ENCODE measurements around the gene CBLC.

CBLC gene, protein sequence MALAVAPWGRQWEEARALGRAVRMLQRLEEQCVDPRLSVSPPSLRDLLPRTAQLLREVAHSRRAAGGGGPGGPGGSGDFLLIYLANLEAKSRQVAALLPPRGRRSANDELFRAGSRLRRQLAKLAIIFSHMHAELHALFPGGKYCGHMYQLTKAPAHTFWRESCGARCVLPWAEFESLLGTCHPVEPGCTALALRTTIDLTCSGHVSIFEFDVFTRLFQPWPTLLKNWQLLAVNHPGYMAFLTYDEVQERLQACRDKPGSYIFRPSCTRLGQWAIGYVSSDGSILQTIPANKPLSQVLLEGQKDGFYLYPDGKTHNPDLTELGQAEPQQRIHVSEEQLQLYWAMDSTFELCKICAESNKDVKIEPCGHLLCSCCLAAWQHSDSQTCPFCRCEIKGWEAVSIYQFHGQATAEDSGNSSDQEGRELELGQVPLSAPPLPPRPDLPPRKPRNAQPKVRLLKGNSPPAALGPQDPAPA

DNA sequence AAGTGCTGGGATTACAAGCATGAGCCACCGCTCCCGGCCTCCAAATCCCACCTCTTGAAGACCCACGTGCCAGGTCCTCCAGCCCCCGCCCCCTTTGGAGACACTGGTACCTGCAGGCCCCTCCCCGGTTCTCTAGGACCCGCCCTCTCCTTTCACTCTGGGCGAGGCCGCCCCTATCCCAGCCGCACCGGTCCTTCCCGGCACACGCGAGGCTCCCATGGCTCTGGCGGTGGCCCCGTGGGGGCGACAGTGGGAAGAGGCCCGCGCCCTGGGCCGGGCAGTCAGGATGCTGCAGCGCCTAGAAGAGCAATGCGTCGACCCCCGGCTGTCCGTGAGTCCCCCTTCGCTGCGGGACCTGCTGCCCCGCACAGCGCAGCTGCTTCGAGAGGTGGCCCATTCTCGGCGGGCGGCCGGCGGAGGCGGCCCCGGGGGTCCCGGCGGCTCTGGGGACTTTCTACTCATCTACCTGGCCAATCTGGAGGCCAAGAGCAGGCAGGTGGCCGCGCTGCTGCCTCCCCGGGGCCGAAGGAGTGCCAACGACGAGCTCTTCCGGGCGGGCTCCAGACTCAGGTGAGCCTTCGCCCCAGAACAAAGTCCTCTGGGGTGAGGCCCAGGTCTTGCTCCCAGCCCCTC is at the start of gene CBLC:
Gene CBLC (plus strand): TSS at position 176 of the 633 bp plus-strand sequence. CDS start 42 bp downstream, at position 218.
- no peaks in the 10 kb centered on the region for H3K4me1 Mint-ChIP-seq
- peak; percentile 39 for ATAC-seq
- H3K27ac Mint-ChIP-seq: no peak within 1 kb of the TSS
- no peaks in the 10 kb centered on the region for H3K36me3 Mint-ChIP-seq
- peaks cover 19% of the 10 kb centered on the region for H3K27me3 Mint-ChIP-seq
- H3K9me3 Mint-ChIP-seq: no peaks in the 10 kb centered on the region
- no peak within 1 kb of the TSS for H3K4me3 Mint-ChIP-seq

DNA sequence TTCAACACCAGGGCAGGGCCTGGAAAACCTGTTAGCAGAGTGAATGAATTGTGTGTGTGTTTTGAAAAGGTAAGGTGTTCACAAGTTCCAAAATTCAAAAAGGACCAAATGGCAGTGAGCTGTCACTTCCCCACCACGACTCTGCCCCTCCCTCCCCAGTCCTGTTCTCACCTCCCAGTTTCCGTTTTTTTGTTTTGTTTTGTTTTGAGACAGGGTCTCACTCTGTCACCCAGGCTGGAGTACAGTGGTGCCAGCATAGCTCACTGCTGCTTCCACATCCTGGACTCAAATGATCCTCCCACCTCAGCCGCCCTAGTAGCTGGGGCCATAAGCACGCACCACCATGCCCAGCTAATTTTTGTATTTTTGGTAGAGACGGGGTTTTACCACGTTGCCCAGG is 49.5 kb upstream of the CBLC start:
- ATAC-seq: no peak
- peaks cover 43% of the 10 kb centered on the region for H3K4me1 Mint-ChIP-seq
- H3K27me3 Mint-ChIP-seq: peaks cover 37% of the 10 kb centered on the region
- no peaks in the 10 kb centered on the region for H3K9me3 Mint-ChIP-seq
- no peak overlapping the region for H3K4me3 Mint-ChIP-seq
- H3K27ac Mint-ChIP-seq: peak overlapping the region; percentile 35
- H3K36me3 Mint-ChIP-seq: no peaks in the 10 kb centered on the region

DNA sequence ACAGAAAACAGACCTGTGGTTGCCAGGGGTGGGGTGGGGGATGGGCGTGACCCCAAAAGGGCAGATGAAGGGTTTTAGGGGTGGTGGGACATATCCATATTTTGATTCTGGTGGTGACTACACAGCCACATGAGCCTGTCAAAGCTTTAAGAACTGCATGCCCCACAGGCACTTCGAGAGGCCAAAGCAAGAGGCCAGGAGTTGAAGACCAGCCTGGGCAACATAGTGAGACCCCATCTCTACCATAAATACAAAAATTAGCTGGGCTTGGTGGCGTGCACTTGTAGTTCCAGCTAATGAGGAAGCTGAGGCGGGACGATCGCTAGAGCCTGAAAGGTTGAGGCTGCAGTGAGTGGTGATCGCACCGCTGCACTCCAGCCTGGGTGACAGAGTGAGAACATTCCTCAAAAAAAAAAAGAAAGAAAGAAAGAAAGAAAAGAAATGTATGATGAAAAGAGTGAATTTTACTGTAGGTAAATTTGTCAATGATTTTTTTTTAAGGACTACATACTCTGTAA is 48.1 kb upstream of the CBLC start:
- H3K4me3 Mint-ChIP-seq: peak overlapping the region; percentile 33
- peaks cover 31% of the 10 kb centered on the region for H3K4me1 Mint-ChIP-seq
- H3K27ac Mint-ChIP-seq: peak overlapping the region; percentile 59
- no peaks in the 10 kb centered on the region for H3K36me3 Mint-ChIP-seq
- H3K27me3 Mint-ChIP-seq: peaks cover 35% of the 10 kb centered on the region
- no peaks in the 10 kb centered on the region for H3K9me3 Mint-ChIP-seq
- ATAC-seq: peak; percentile 81

DNA sequence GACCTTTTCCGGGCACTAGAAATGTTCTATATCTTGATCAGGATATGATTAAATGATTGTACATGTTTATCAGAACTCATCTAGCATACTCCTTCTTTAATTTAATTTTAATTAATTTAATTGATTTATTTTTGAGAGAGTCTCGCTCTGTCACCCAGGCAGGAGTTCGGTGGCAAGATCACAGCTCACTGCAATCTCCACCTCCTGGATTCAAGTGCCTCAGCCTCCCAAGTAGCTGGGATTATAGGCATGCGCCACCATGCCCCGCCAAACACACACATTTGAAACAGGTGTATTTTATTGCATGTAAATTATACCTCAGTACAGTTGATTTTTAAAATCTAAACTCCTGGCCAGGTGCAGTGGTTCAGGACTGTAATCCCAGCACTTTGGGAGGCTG is 46.6 kb upstream of the CBLC start:
- Mint-ChIP-seq H3K27me3 (peaks cover 36% of the 10 kb centered on the region), H3K4me1 (peaks cover 30% of the 10 kb centered on the region), H3K9me3 (no peaks in the 10 kb centered on the region), H3K27ac (no peak overlapping the region), H3K36me3 (no peaks in the 10 kb centered on the region), H3K4me3 (no peak overlapping the region)
- ATAC-seq: no peak

DNA sequence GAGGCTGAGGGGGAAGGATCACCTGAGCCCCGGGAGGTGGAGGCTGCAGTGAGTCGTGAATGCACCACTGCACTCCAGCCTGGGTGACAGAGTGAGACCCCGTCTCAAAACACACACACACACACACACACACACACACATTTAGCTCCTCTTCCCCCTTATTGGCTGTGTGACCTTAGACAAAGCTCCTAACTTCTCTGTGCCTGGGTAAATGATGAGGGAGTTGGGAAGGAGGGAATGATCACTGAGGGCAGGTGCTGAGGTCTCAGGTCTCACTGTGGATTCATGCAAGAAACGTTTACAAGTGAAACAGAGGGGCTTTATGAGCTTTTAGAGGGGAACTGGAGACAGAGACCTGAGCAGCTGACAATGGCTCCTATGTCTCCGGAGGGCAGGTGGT is 46.1 kb upstream of the CBLC start:
- Mint-ChIP-seq H3K27ac (peak overlapping the region; percentile 17), H3K4me3 (no peak overlapping the region), H3K4me1 (peaks cover 34% of the 10 kb centered on the region), H3K27me3 (peaks cover 36% of the 10 kb centered on the region), H3K9me3 (no peaks in the 10 kb centered on the region), H3K36me3 (no peaks in the 10 kb centered on the region)
- ATAC-seq: no peak

DNA sequence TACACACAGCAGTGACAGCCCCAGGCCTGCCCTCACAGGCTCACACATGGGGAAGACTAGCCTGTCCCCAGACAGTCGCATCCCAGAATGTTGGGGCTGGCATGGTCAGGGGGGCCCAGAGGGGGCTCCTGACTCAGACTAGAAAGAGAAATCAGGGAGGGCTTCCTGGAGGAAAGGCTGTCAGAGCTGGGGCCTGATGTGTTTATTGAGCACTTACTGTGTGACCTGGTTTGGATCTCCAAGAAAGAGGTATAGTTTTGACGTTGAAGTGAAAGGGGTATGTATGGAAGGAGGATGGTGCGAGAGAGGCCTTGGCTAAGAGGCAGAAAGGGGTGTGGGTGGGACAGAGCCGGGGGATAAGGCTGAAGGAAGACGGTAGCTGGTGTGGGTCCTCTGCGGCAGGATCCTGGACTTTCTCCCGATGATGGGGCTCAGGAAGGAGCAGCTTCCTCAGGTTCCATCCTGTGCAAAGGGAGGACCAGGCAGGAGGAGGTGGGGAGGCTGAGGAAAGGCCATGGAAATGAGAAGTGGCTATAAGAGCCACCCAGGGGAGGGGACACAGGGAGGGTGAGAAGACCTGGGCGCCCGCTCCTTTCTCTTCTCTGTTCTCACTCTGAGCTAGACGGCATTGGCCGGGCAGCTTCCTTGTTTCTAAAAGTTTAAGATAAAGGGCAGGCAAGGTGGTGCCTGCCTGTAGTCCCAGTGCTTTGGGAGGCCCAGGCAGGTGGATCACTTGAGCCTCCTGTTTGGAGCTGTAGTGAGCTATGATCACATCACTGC is 45.3 kb upstream of the CBLC start:
- Mint-ChIP-seq H3K9me3 (no peaks in the 10 kb centered on the region), H3K4me1 (peaks cover 42% of the 10 kb centered on the region), H3K27me3 (peaks cover 36% of the 10 kb centered on the region), H3K27ac (peak overlapping the region; percentile 17), H3K4me3 (no peak overlapping the region), H3K36me3 (no peaks in the 10 kb centered on the region)
- ATAC-seq: no peak

DNA sequence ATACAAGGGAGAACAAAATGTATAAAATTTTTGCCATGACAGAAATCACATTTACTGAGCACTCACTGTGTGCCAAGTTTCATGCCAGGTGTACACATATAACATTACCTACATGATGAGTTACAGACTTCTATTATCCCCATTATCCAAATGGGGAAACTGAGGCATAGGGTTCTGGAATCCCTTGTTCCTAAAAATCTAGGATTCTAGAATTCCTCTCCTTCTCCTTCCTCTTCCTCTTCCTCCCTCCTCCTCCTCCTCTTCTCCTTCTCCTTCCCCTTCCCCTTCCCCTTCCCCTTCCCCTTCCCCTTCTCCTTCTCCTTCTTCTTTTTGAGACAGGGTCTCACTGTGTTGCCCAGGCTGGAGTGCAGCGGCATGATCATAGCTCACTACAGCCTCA is 43.3 kb upstream of the CBLC start:
- Mint-ChIP-seq H3K4me3 (no peak overlapping the region), H3K4me1 (peaks cover 37% of the 10 kb centered on the region), H3K36me3 (no peaks in the 10 kb centered on the region)

DNA sequence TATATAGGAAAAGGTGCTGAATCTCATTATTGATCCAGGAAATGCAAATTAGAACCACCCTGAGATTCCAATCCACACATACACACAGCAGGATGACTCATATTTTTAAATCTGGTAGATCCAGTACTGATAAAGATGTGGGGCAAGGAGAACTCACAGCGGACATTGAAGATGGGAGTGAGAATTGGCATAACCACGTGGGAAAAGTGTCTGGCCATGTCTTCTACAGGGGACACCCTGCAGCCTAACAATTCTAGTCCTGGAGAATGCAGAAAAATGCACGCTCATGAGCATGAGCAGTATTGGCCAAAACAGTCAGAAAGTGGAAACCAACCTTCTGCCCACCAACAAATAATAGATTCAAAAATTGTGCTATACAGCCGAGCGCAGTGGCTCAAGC is 42.7 kb upstream of the CBLC start:
- Mint-ChIP-seq H3K36me3 (no peaks in the 10 kb centered on the region), H3K9me3 (no peaks in the 10 kb centered on the region), H3K27ac (peak overlapping the region; percentile 44), H3K4me1 (peaks cover 34% of the 10 kb centered on the region), H3K4me3 (no peak overlapping the region), H3K27me3 (peaks cover 18% of the 10 kb centered on the region)
- ATAC-seq: no peak

More for the DNA sequence above, 43.3 kb upstream of the CBLC start:
- no peaks in the 10 kb centered on the region for H3K9me3 Mint-ChIP-seq
- H3K27ac Mint-ChIP-seq: peak overlapping the region; percentile 44
- no peak for ATAC-seq
- peaks cover 24% of the 10 kb centered on the region for H3K27me3 Mint-ChIP-seq

DNA sequence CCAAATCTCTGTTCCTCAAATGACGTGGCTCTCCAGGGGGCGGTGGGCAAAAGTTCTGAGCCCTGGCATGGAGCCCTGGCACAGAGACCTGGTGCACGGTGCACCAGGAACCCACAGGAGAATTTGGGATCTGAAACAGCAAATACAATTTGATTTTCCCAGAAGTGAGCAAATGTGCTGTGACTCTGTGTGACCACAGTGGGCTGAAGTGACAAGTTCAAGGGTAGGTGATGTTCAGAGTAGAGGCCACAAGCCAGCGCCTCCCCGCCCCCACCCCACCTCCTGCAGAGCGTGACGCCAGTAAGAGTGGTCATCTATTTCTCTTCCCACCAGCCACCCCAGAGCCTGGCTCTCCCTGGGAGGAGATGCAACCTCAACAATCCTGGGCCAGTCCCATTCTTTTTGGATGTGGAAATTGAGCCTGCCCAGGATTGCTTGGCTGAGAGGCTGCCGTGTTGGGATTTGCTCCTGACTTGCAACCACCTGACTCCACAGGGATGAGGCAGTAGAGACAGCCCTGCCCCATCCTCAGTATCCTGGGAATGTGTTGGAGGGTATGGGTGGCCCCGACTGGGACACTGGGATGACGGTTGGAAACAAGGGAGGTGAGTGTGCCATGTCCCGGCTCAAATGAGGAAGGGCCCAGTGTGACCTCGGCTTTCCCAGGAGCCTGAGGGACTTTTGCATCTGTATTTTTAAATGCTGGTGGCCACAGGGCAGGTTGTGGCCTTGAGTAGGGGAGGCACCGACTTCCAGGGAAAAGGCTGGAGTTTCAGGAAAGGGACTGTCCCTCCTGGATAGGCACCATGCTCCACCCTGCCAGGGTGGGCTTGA is 40.2 kb upstream of the CBLC start:
- H3K9me3 Mint-ChIP-seq: no peaks in the 10 kb centered on the region
- H3K36me3 Mint-ChIP-seq: no peaks in the 10 kb centered on the region
- peak; percentile 71 for ATAC-seq
- H3K27me3 Mint-ChIP-seq: peaks cover 9% of the 10 kb centered on the region
- H3K4me3 Mint-ChIP-seq: peak overlapping the region; percentile 45
- peak overlapping the region; percentile 87 for H3K27ac Mint-ChIP-seq
- peaks cover 36% of the 10 kb centered on the region for H3K4me1 Mint-ChIP-seq

DNA sequence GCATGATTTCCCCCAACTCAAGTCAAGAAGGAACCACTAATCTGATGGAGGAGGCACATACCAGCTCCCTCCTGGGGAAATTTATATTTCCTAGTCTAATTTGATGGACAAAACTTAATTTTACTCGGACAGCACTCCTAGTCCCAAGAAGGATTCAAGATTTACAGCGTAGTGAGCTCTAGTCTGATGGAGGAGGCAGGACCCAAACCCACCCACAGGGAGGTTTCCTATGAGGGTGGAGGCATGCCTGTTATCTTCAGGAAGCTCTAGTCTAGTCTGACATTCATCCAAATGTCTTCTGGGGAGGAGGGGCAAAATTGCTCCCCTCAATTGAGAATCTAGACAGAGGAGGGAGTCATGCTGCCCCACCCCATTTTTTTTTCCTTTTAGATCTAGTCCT is 39.6 kb upstream of the CBLC start:
- no peak for ATAC-seq
- no peak overlapping the region for H3K4me3 Mint-ChIP-seq
- peaks cover 41% of the 10 kb centered on the region for H3K4me1 Mint-ChIP-seq

DNA sequence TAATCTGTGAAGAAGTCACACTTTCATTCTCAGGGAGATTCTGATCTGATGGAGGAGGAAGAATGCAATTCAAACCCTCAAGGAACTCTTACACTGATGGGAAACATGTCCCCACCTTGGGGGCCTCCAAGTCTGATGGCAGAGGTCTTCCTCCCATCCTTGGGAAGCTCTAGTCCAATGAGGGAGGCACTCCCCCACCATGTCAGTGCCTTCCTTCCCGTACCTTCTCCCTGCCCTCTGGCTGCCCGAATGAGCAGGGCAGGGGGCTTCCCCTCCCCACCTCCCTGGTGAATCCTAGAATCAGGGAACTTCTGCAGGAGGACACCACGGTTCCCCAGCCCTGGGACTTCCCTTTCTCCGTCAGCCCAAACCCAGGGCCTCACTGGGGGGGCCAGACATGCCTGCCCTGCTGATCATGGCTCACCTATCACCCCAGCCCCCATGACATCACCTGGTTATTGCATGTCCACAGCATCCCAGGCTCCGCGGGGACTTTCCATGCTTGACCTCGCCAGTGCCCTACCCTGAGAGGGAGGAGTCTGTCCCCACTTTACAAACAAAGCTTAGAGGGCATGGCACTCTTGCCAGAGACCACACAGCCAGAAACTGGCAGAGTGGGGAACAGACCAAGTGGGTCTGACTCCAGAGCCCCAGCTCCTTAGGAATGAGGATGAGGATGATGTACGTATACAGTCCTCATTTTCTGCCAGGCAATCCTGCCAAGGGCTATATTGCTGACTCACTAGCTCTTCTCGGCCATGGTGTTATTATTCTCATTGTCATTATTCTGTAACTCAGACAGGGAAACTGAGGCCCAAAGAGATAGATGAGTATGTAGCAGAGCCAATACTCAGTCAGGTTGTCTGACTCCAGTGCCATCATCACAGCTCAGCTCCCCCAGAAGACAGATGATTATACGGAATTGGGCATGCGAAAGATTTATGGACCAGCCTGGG is 38.8 kb upstream of the CBLC start:
- H3K27me3 Mint-ChIP-seq: peaks cover 9% of the 10 kb centered on the region
- no peak for ATAC-seq
- no peak overlapping the region for H3K4me3 Mint-ChIP-seq
- H3K27ac Mint-ChIP-seq: peak overlapping the region; percentile 87
- H3K4me1 Mint-ChIP-seq: peaks cover 41% of the 10 kb centered on the region
- no peaks in the 10 kb centered on the region for H3K9me3 Mint-ChIP-seq
- H3K36me3 Mint-ChIP-seq: no peaks in the 10 kb centered on the region

More for the DNA sequence above, 39.6 kb upstream of the CBLC start:
- Mint-ChIP-seq H3K9me3 (no peaks in the 10 kb centered on the region), H3K36me3 (no peaks in the 10 kb centered on the region), H3K27ac (peak overlapping the region; percentile 87), H3K27me3 (peaks cover 9% of the 10 kb centered on the region)

DNA sequence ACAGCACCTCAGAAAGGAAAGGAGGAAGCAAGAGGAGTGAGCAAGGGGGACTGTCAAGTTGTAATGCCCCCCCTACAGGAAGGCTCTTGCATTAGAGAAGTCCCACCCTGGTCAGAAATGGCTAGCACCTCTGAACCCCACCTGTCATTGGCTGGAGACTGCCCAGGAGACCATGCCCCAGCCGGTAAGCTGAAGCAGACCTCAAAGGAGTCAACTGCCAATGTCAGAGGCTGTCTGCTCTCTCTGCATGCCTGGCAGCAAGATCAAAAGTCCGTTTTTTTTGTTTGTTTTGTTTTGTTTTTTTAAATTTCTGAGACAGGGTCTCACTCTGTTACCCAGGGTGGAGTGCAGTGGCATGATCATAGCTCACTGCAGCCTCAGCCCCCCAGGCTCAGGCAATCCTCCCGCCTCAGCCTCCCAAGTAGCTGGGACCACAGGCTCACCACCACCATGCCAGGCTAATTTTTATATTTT is 37.3 kb upstream of the CBLC start:
- Mint-ChIP-seq H3K4me1 (peaks cover 36% of the 10 kb centered on the region), H3K27ac (no peak overlapping the region), H3K4me3 (no peak overlapping the region), H3K9me3 (no peaks in the 10 kb centered on the region), H3K36me3 (no peaks in the 10 kb centered on the region), H3K27me3 (no peaks in the 10 kb centered on the region)
- ATAC-seq: no peak

DNA sequence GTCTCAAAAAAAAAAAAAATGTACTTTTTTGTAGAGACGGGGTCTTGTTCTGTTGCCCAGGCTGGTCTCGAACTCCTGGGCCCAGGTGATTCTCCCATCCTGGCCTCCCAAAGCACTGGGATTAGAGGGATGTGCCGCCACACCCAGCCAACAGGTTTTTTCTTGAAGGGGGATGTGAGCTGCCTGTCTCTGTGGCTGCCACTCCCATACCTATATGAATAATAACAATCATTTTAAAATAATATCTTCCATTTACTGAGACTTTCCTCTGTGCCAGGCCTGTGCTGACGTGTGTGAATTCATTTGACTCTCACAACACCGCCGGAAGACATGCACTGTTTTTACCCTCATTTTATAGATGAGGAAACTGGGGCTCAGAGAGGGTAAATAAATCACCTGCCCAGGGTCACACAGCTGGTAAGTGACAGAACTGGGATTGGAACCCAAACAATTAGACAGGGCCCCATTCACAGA is 36.4 kb upstream of the CBLC start:
- Mint-ChIP-seq H3K4me3 (no peak overlapping the region), H3K27ac (peak overlapping the region; percentile 40), H3K27me3 (no peaks in the 10 kb centered on the region), H3K9me3 (no peaks in the 10 kb centered on the region), H3K4me1 (peaks cover 41% of the 10 kb centered on the region), H3K36me3 (no peaks in the 10 kb centered on the region)
- no peak for ATAC-seq
